Neural cell (in vitro differentiated cells): Measurements from ENCODE around the gene MCC.
A peak's percentile ranks its signal among the peaks of the same experiment; 100 is the strongest.

Source experiments
- POLR2AphosphoS5 ChIP-seq: IDR thresholded peaks from 2 replicates; pipeline ENCODE4 v1.6.1; 2012
- TF ChIP-seq, protein P1 (sequence below): fragments of 450-650 bp; IDR thresholded peaks from 2 replicates; pipeline ENCODE4 v1.5.1; 2014; ENCODE audit warnings: antibody characterized with exemption, mild to moderate bottlenecking, moderate library complexity; ENCODE audit not compliant: poor library complexity, severe bottlenecking
- TF ChIP-seq, protein P2 (sequence below): IDR thresholded peaks from 2 replicates; pipeline ENCODE4 v1.6.1; 2012; ENCODE audit warnings: borderline replicate concordance

- TF ChIP-seq, protein P1, sequence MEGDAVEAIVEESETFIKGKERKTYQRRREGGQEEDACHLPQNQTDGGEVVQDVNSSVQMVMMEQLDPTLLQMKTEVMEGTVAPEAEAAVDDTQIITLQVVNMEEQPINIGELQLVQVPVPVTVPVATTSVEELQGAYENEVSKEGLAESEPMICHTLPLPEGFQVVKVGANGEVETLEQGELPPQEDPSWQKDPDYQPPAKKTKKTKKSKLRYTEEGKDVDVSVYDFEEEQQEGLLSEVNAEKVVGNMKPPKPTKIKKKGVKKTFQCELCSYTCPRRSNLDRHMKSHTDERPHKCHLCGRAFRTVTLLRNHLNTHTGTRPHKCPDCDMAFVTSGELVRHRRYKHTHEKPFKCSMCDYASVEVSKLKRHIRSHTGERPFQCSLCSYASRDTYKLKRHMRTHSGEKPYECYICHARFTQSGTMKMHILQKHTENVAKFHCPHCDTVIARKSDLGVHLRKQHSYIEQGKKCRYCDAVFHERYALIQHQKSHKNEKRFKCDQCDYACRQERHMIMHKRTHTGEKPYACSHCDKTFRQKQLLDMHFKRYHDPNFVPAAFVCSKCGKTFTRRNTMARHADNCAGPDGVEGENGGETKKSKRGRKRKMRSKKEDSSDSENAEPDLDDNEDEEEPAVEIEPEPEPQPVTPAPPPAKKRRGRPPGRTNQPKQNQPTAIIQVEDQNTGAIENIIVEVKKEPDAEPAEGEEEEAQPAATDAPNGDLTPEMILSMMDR: no peak
- TF ChIP-seq POLR2AphosphoS5: no peak
- TF ChIP-seq, protein P2, sequence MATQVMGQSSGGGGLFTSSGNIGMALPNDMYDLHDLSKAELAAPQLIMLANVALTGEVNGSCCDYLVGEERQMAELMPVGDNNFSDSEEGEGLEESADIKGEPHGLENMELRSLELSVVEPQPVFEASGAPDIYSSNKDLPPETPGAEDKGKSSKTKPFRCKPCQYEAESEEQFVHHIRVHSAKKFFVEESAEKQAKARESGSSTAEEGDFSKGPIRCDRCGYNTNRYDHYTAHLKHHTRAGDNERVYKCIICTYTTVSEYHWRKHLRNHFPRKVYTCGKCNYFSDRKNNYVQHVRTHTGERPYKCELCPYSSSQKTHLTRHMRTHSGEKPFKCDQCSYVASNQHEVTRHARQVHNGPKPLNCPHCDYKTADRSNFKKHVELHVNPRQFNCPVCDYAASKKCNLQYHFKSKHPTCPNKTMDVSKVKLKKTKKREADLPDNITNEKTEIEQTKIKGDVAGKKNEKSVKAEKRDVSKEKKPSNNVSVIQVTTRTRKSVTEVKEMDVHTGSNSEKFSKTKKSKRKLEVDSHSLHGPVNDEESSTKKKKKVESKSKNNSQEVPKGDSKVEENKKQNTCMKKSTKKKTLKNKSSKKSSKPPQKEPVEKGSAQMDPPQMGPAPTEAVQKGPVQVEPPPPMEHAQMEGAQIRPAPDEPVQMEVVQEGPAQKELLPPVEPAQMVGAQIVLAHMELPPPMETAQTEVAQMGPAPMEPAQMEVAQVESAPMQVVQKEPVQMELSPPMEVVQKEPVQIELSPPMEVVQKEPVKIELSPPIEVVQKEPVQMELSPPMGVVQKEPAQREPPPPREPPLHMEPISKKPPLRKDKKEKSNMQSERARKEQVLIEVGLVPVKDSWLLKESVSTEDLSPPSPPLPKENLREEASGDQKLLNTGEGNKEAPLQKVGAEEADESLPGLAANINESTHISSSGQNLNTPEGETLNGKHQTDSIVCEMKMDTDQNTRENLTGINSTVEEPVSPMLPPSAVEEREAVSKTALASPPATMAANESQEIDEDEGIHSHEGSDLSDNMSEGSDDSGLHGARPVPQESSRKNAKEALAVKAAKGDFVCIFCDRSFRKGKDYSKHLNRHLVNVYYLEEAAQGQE: peak; percentile 51
Measured at GRCh38 chr5:112976432-112977309, 511.6 kb downstream of the MCC start, which contains the start of gene DCP2.
